HG03378 (cell line): ENCODE results near the gene MBNL2.

Experiments
- ATAC-seq: cut with Tn5 transposase; IDR thresholded peaks from one replicate; pipeline ENCODE4 v1.9.1; 2021; ENCODE audit warnings: mild to moderate bottlenecking, moderate library complexity; ENCODE audit not compliant: unreplicated experiment

Gene MBNL2

DNA sequence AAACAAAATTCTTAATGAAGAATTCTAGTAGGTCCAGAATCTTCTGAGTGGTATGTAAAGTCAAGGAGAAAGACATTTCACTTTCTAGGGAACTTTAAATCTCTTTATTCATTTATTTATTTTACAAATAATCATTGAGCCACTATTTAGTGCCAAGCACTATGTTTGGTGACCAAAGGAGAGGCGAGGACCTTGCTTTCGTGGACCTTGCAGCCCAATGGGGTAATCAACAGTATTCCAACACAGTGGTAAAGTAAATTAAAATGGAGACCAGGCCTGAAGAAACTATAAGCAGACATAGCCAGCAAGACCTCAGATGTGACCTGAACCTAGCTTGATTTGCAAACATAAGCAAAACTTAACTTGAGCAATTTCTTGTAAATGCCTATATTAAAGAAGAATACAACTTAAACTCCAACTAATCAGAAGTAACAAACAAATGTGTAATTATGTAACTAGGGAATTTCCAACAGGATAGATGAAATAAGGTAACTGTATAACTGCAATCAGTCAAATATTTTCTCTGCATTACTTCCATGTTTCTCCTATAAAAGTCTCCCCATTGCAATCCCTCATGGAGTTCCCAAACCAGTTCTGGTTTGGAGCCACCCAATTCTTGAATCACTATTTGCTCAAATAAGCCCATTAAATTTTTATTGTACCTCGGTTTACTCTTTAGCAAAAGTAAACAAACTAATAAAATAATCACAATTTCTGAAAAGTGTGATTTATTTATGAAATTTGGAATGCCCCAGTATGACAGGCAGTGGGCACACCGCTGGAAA, 67.6 kb downstream of the MBNL2 start:
- no peak for ATAC-seq

DNA sequence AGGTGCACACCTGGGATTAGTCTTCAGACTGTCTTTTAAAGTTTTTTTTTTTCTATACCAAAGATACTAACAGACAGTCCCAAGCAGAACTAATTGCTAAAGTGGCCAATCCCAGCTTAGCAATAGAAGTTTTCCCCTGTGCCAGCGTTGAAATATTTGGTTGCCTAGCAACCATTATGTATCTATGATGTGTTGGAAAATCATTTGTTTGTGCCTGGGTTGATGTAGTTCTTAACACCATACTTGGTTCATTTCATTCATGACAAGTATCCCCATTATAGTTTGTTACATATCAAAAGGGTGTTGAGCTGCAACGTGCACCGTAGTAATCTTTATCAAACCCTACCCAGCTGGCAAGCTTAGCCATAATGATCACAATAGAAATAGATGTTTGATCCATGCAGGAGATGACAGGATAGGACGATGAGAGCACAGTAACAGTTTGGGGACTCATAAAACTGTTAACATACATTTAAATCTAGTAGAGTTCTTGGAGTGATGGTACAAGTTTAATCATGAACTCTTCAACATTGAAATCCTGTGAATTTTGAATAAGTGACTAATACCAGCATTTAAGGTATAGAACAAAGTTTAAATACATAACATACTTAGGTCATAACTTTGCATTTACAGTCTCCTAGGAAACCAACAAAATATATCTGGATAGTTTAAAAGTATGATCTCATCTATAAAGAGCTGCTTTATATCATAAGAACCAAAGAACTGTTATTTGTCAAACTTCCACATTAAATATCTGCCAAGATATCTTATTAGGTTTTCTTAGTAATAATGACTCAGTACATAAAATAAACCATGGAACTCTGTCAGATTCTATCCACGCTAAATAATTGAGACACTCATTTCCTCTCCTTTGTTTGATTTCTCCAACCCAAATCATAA, 73.4 kb downstream of the MBNL2 start:
- no peak for ATAC-seq

DNA sequence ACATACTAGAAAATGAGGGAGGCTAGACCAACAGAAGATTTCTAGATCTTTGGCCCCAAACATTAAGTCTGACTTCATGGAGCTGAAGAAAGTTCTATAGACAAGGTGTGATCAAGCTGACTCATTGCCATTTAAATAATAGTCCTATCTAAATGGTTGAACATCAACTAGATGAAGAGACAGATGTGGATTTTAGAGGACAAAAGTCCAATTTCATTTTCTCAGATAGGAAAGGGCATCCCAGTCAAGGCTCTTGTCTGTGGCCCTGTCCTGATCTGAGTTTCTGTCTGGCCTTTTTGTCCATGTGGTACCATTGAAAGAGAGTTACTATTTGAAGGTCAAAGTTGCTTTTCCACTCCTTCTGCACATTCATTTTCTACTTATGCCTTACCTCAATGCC, 74.6 kb downstream of the MBNL2 start:
- no peak for ATAC-seq

DNA sequence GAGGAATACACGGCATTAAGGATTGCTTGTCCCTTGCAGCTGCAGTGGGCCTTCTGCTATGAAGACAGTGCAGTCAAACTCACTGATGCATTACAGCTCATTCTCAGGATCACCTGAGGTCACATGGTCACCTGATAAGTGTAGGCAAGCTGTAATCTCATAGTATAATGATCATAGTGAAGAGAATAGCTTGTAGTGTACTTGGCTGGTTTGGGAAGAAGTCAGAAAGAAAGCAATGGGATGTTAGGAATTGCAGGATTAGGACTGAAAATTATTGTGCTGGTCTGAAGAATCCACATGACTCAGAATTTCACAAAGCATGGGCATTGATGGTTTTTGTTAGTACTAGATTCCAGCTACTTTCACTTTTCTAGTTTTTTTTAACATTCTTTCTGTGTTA, 76.7 kb downstream of the MBNL2 start:
- no peak for ATAC-seq

DNA sequence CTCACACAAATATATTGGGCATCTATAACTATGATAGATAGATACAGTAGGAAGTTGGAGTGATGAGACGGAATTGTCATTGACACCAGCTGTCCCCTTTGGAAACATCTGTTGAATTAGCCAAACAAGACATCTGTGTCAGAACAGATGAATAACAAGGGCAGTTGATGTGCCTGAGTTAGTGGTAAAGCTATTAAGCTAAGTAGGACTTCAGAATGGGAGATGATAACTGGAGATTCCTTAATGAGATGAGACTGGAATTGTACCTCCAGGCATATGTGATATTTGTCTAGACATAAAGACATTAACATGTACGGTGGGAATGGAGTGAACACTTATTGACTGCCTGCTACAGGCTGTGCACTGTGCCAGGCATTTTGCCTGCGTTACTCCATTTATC, 78.7 kb downstream of the MBNL2 start:
- no peak for ATAC-seq

DNA sequence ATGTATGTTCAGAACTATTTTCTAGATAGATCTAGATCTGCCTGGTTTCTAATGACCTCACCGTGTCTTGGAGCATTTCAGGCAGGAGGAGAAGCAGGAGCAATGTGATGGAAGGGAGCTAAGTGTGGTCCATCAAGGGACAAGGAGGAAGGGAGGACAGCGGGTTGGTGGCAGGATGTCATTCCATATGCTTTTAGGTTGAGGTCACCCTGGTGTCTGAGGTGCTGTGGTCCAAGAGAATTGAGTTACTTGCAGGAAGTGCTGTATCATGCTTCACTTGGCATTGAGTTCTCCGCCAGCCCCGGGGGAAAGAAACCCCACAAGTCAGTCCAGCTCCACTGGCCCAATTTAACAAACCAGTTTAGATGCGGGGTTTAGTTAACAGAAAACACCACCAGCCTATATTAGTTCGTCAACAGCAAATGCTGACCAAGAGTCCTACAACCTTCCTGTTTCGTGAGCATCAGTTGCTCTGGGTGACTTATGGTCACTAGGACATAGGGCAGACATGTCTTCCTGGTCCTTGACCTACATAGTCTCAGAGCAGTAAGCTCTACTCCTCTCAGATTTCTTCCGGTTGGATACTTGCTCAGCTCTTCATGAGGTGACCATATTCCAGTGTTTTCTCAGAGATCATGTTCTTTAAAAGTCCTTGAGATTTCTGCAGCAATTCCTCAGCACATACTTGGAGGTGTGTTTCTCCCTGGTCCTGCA, 79.4 kb downstream of the MBNL2 start:
- ATAC-seq: no peak

DNA sequence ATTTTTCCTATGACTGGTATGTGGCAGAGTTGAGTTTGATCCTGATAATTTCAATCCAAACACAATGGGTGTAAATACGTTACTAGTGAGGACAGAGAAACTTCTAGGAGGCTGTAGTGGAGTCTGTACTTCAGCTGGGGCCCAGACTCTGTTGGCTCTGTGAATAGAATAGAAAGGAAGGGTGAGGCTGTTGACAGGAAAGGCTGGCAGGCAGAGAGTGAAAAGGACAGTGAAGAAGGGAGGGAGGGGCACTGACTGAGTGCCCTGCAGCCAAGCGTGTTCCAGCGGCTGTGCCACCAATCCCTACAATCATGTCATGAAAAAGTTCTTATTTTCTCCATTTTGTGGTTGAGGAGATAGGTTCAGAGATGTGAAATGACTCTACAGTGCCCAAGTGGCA, 80.5 kb downstream of the MBNL2 start:
- ATAC-seq: no peak

DNA sequence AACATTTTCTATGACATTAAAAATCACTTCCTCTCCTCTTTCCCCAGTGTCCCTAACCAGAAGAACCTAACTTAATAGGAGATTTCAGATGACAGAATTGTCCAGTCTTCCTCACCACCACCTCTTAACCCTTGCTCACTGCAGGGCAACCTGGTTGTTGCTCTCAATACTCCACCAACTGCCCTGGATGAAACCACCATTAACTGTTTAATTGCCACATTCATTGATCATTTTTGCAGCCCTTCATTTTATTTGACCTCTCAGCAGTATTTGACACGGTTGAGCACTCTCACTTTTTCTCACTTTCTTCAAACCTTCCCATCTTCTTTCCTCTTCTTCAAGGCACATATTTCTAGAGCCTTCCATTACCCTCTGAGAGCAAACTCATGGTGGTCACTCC, 84.0 kb downstream of the MBNL2 start:
- ATAC-seq: no peak

DNA sequence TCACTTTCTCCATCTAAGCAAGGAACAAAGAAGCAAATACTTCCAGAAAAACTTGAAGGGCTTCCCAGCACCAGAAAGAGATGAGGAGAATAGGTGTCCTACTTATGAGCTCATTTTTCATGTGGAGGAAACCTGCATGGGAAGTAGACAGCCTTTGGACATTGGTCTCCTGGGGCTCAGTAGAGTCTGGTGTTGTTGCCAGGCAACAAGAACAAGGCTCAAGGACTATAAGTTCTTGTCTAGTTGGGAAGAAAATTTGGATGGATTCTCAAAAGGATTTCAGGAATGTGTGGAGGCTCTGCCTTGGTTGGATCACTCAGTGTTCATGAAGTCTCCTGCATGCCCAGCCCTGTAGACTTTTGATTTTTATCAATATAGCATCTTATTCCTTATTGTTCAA, 84.5 kb downstream of the MBNL2 start:
- ATAC-seq: no peak

DNA sequence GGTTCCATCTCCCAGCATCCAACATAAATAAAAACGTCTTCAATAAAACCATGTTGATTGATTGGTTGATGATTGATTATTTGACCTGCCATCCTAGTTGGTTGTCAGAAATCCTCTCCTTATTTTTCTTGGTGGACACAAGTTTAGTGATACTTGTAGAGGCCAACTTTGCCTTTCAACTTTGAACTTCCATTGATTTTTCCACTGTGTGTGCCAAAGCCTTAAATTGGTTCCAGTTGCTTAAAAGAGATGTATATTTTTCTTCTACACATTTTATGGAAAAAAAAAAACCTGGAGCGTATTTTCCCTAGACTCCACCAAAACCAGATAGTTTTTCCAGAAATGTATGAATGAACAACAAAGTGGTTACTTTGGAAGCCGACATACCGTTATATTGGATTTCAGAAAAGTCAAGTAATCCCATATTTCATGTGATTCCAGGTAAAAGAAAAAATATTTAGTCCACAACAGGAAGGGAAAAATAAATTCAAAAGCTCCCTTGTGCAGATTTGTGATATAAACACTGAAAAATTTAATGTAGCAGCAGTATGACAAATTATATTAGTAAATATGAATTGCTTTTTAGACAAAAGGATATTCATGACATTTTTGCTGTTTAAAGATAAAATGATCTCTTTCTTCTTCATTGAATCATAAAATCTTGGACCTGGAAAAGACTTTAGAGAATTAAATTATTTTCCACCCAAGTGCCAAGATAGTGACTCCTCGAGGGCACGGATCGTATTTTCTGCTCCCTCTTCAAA, 85.2 kb downstream of the MBNL2 start:
- no peak for ATAC-seq

DNA sequence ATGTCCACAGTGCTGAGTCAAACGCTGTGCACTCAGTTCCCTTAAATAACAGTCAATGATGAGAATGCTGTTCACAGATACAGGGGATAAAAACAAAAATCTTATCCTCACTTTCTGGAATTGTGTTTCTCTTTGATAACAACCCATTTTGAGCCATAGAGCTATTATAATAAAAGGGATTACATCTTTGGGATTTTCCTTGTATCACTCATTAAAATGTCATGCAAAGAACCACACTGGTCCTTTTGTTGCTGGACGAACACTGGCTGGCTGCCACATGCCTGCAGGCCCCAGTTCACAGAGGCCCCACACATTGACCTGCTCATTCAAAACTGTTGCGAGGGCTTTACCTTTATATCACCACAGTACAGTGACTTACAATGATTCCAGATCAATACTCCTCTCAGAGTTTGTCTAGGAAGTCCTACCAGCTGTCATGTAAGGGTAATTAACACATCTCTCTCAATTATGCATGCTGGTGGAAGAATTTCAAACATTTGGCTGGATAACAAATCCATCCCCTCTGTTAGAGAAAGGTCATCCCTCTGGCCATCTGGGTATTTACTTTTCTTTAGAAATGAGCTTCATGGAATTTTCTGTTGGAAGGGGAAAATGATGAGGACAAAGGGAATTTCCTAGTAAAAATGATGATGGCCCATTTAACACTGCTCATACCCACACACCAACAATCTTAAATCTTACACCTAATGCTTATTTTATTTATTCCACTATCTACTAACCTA, 85.9 kb downstream of the MBNL2 start:
- ATAC-seq: no peak

DNA sequence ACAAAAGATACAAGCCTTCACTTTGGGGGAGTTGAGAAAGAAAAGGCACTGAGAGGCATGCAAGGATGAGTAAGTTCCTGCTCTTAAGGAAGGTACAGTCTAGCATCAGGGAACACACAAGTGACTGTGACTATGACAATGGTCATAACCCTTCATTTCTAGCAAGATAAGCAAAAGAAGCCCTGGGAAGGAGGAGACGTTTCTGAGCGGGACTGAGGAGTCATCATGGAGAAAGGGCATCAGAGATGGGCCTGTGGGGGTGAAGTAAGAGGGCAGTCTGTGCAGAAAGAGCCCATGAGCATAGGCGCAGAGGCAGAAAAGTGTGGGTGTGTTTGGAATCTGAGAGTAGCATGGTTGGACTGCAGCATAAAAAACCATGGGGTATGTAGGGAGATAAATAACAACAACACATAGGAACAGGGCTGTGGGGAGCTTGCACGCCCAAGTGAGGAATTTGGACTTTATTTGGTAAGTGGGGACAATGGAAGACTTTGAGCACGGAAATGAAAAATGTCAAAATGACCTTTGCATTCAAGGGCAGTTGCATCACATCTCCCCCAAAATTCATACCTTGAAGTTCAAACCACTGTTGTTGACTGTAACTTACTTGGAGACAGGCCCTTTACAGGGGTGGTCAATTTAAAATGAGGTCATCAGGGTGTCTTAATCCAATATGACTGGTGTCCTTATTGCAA, 86.7 kb downstream of the MBNL2 start:
- ATAC-seq: no peak

DNA sequence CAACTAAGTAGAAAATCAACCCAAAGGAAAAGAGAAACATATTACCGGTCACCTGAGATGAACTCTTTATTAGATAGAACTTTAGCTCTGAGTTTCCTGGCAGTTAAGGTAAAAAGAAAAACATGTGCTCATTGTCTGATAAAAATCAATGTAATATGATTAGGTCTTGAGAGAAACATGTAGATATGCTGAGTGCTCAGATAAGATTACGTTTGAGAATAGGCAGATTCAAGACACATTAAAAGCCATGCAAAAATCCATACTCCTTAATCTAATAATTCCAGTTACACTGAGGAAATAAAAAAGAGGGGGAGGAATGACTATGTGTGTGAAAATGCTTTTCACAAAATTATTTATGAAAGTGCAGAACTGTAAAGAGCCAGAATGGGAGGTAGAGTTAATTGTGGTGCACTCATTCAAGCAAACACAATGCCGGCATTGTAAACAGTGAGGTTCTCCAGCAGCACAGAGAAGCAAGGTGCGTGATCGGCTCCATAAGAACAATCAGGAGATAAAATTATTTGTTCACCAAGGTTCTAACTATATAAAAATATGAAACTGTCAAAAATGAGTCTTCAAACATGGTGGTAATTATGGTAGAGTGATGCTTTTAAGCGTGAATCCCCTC, 88.8 kb downstream of the MBNL2 start:
- ATAC-seq: no peak

DNA sequence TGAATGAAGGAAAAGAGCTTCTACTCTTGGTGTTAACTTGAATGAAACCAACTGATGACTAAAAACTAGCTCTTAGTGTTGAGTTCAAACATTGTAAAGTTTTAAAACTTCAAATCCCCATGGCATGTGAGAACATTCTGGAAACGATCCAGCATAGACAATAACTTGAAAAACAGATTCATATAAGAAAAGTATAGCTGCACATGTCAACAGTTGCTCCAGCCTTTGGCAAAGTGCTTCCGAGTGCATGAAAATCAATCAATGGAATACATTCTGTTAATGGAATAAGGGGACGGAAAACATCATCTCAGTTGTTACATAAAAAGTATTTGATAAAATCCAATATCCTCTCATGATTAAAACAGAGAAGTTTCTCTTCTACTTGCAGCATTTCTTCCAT, 89.8 kb downstream of the MBNL2 start:
- ATAC-seq: no peak

DNA sequence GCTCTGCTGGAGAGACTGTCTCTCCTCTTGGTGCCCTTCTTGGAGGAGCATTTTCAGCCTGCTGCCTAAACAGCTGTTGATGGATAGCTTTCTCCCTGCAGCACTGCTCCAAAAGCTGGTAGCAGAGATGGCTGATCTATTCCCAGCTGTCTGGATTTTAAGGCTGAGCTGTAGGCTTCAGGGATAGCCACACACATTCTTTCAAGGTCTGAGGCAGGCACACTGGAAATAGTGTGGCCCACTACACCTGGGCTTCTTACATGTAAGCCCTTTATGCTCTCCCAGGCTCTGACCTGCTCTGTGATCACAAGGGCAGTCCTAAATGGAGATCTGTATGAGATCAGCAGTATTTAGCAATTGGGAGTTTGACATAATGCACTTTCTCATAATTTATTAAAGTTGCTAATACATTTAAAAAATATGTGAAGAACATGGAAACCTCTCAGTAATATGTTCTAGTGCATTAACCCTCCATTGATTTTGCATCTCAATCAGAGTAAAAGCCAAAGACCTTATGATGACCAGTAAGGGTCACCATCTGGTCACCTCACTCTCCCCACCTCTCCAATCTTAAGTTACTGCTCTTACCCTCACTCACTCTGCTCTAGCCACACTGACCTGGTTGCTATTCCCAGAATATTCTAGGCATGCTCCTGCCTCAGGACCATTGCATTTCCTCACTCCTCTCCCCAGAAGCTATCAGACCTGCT, 91.6 kb downstream of the MBNL2 start:
- no peak for ATAC-seq

DNA sequence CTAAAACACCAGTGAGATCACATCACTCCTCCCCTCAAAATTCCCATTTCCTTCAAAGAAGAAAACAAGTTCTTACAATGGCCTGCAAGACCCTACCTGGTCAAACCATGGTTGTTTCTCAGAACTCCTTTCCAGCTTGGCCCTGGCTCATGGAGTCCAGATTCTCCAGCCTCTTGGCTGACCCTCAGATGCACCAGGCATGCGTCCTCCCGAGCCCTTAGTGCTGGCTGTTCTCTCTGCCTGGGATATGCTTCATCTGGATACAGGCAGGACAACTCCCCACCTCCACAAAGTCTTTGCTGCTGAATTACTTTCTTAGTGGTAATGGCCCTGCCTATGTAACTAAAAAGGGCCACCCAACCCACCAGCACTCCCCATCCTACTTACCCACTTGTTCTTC, 94.3 kb downstream of the MBNL2 start:
- no peak for ATAC-seq

DNA sequence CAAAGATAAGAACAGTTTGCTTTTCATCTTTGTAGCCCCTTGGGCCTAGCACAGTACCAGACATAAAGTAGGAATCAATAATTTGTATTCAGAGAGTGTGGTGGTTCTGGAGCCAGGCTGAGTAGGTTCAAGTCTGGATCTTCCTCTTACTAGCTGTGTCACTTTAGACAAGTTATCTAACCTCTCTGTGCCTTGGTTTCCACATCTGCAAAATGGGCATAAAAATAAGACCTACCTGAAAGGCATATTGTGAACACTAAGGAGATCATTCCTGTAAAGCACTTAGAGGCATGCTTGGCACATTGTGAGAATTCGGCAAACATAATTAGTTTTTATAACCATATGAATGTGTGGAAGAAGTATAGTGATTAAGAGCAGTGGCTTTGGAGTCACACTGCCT, 95.8 kb downstream of the MBNL2 start:
- no peak for ATAC-seq

DNA sequence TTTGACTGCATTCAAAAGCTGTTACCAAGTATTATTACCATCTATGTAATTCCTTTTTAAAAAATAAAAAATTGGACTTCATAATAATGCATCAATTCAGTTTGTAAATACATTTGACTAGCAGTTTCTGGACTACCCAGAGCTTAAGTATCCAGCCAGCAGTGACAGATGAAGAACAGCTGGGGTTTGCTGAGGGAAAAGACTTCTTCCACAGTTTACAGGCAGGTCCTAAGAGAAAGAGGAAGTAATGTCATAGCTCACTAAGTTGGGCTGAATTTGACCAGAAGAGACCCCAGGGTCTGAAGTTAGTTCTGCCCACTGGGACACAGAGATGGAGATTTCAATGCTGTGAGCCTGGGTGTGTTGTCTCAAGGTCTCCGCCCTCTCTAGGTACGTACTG, 96.4 kb downstream of the MBNL2 start:
- peak; percentile 58 for ATAC-seq
